Stimulated activated CD4-positive, alpha-beta T cell treated with anti-CD3 and anti-CD28 coated beads, Interleukin-2, amount 100 ng/mL, for 4 hours (primary cell): ENCODE measurements around the gene PRKACB.
"Not testable (repeated sequence)": the region's sequence is repeated elsewhere in the genome, so short reads cannot be mapped to it uniquely, and the experiment has no call there.

Experiments
- DNase-seq: peaks from one replicate; pipeline ENCODE4 v3.0.0-alpha.2; 2020; ENCODE audit warnings: low read depth

The PRKACB gene

DNA sequence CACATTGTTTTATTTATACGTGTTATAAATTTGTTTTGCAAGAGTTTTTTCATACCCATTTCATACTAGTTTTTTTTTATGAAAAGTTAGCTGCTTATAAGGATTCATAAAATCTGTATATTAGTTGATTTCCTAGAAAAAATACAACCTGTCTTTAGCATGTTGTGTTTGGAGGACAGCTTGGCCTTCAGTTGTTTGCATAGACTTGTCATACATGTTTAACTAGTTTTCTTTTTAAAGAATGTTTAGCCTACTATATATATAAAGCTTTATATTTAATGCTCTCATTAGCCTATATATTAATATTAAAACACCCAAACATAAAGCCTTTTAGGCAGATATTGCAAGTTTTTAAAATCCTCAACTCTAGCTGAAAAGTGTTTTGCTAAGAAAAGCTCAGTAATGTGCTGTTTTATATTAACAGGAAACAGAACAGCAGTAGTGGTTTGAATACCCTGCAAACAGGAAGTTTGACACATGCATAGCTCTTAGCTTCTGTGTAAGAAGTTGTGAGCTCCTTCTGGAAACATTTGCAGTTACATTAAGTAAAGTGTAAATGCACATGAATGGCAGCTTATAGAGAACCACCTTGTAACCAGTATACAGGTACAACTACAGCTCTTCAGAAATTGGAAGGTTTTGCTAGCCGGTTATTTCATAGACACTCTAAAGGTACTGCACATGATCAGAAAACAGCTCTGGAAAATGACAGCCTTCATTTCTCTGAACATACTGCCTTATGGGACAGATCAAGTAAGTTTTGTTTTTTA, at the start of gene PRKACB:
Gene PRKACB, plus strand, starts transcription at position 476 of the 770 bp plus-strand sequence. Its CDS starts 91 bp downstream, at position 567.
- peak; percentile 6 for DNase-seq

DNA sequence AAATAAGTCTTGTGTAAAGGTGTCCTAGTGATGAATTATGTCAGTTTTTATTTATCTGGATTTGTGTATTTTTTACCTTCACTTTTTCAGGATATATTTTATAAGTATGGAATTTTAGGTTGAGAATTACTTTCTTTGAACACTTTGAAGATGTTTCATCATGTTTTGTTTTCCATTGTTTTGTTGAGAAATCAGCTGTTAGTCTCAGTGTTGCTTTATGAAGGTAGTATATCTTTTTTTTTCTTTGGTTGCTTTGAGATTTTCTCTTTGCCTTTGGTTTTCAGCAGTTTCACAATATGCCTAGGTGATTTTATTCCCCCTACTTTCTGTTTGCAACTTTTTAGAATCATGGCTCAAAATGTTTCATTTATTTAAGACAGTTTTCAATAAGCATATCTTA, 48.8 kb upstream of the PRKACB start:
- DNase-seq, result no peak

DNA sequence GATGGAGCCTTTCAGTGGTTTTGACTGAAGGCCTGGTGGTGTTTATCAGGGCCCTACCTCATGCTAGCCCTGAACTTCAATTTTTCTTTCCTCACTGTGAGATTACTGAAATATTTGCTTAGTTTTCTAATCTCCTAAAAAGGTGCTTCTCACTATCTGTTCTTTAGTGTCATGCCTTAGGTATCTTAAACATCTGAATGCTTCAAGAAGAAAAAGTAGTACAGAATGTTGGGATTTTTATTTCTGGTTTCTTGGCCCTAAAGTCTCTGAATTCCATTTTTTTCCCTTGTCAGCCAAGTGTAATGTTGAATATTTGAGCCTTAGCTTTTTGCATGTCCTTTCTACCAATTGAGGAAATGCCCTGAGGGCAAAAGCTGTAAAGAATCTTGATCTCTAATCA, 47.9 kb upstream of the PRKACB start:
- no peak for DNase-seq

DNA sequence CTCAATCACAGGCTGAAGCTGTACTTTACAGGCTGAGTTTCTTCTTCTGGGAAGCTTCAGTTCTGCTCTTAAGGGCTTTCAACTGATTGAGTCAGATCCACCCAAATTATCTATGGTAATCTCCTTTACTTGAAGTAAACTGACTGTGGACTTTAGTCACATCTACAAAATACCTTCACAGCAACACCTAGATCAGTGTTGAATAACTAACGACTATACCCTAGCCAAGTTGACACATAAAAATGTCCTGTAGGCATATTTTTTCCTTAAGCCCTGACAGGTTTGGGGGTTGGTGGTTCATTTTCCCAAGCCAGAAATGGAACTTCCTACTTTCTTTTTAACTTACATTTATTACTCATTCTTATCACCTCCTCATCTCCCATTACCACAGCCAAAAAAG, 42.9 kb upstream of the PRKACB start:
- no peak for DNase-seq

DNA sequence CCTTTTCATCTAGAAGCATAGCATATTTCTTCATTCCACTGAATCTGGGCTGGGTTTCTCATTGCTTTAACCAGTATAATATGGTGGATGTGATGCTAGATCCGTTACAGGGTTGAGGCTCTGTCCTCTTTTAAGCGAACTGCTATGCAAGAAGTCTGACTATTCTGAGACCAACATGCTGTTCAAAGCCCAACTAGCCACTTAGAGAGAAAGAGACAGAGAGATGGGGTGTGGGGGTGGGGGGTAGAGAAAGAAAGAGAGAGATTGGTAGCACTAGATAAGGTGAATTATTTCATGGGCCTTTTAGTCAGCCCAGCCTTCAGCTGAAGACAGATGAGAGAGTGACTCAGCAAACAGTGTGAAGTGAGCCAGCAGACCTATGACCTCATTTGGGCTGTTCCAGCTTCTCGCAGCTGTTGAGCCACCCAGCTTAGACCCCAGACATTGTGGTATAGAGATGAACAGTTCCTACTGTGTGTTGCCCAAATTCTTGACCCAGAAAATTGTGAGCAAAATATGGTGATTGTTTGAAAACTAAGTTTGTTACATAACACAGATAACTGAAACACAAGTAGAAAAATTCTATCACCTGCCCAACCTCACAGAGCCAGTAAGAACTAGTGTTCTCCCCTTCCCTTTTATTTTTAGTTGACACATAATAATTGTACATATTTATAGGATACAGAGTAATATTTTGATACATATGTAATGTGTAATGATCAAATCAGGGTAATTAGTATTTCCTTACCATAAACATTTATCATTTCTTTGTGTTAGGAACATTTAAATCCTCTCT, 40.7 kb upstream of the PRKACB start:
- DNase-seq, result no peak

DNA sequence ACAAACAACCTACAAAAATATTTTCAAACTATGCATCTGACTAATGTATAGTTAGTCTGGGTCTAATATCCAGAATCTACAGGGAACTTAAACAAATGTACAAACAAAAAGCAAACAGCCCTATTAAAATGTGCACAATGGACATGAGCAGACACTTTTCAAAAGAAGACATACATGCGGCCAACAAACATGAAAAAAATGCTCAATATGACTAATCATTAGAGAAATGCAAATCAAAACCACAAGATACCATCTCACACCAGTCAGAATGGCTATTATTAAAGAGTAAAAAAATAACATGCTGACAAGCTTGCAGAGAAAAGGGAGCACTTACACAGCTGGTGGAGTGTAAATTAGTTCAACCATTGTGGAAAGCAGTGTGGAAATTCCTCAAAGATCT, 36.5 kb upstream of the PRKACB start:
- DNase-seq, result not testable (repeated sequence)

DNA sequence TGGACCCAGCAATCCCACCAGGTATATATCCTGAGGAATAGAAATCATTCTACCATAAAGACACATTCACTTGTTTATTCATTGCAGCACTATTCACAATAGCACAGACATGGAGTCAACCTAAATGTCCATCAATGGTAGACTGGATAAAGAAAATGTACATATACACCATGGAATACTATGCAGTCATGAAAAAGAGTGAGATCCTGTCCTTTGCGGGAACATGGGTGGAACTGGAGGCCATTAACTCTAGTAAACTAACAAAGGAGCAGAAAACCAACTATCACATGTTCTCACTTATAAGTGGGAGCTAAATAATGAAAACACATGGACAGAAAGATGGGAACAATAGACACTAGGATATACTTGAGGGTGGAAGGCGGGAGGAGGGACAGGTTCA, 36.1 kb upstream of the PRKACB start:
- no peak for DNase-seq

DNA sequence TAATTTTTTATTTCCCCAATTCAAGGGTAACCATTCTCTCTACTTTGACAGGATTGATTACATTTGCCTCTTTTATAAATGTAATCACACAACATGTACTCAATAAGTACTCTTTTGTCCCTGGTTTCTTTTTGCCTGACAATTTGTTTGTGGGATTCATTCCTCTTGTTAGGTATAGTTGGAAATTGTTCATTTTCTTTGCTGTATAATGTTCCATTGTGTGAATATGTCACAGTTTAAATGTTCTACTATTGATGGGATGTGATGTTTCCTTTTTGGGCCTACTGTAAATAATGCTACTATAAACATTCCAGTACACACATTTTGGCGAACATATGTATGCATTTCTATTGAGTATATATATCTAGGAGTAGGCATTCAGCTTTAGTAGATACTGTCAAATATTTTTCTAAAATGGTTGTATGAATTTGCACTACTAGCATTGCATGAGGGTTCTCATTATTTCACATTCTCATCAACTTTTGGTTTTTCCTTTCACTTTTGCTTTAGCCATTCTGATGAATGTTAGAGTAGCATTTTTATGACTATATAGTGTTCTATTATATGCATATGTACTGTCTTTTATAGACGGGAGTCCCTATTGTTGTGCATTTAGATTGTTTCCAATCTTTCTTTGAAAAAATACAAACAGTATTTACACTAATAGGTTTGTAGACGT, 35.0 kb upstream of the PRKACB start:
- no peak for DNase-seq

DNA sequence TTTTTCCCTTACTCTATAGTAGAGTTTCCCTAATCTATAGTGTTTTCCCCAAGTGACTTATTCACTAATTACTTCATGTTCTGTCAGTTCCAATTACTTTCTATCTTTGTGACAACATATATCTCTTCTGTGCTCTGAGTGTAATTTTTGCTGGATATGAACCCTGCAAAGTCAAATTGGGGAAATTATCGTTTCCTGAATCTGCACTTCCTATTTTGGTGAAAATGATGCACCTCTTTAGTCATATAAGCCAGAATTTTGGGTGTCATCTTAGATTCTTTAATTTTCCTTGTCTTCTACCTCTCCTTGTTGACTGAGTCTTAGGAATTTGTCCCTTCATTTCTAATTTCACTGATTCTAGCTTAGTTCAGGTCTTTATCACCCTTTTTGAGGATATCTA, 33.4 kb upstream of the PRKACB start:
- DNase-seq, result no peak

DNA sequence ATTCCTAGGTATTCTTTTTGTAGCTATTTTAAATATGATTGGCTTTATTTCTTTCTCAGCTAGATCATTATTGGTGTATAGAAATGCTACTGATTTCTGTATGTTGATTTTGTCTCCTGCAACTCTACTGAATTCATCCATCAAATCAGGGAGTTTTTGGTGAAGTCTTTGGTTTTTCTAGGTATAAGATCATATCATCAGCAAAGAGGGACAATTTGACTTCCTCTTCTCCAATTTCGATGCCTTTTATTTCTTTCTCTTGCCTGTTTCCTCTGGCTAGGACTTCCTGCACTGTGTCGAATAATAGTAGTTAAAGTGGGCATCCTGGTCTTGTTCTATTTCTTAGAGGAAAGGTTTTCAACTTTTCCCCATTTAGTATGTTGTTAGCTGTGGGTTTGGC, 27.5 kb upstream of the PRKACB start:
- no peak for DNase-seq

DNA sequence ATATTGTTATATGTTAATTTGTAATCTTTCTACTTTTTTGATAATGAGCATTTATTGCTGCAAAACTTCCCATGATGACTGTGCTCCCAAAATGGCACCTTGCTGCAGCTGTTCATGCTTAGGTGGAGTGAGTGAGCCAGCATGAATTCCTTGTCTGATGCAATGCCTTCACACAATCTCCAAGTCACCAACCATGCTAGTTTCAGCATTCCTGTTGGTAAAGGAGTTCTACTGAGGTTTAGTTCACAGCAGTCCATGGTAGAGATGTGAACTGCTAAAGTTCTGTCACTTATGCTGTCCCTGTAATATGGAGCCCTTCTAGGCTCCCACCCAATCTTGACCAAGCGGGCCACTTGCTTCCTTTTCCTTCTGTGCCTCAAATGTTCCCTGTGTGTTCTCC, 26.2 kb upstream of the PRKACB start:
- no peak for DNase-seq

DNA sequence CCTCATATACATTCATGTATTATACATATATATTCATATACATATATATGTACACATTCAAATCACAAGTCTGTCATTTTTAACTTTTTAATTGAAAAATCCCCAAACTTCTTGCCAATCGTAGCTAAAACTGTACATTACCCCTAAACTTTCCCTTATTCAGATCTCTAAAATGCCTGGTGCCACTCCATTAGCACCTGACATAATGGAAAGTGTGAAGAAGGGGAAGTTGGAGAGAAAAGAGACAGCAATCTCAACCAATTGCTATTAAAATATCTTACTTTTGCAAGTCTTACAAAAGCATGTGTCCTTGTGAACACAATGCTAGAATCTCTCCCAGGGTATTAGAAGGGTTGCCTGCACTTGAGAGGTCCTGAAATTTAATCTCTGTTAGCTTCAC, 22.7 kb upstream of the PRKACB start:
- no peak for DNase-seq

DNA sequence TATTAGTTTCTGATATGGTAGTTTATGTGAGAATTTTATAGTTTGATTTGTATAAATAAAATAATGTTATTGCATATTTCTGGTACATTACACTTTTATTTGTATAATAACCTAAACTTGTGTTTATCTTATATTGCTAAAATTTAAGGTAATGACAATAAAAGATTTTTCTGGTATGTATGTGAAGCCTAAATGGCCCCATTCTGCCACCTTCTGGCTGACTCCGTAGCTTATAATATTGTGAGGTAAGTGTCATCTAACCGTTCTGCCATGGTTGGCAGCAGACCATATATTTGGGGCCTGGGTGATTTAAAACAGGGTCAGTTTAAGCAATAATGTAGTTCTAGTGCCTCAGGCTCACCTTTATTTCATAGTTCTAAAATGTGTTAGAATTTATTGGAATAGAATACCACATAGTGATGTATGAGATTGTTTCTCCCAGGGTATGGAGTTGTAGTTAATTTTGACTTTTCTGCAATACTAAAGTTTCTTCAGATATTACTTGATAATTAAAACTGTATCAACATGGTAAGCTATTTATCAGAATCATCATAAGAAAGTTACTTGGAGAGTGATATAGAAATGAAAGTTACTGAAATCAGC, 21.2 kb upstream of the PRKACB start:
- DNase-seq, result peak; percentile 39

DNA sequence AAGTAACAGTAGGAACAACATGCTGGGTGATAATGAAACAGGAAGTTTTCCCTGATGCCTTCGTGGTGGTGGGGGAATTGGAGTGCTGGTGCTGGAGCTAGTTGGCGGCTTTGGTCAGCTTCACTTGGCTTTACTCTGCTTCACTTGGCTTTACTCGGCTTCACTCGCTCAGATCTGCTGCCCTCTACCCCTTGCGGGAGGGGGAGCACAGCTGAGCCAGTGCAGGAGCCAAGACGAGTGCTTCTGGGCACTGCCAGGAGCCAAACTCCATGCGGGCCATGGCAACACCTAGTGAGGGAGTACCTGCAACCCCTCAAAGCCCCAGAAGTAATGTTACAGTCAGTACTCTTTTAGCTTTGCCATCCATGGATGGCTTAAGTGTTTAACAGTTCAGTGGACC, 10.6 kb upstream of the PRKACB start:
- no peak for DNase-seq

DNA sequence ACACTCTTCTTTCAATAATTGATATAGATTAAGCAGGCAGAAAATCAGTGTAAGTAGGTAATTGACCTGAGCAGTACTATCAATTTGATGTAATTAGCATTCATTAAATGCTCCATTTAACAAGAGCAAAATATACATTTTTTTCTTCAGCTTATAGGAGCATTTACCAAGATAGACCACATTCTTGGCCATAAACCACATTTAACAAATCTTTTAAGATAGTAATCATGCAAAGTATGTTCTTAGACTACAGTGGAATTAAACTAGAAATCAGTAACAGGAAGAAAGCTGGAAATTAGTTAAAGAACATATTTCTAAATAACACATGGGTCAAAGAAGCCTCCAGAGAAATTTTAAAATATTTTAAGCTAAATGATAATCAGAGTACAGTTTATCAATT, 8.7 kb upstream of the PRKACB start:
- DNase-seq, result no peak

DNA sequence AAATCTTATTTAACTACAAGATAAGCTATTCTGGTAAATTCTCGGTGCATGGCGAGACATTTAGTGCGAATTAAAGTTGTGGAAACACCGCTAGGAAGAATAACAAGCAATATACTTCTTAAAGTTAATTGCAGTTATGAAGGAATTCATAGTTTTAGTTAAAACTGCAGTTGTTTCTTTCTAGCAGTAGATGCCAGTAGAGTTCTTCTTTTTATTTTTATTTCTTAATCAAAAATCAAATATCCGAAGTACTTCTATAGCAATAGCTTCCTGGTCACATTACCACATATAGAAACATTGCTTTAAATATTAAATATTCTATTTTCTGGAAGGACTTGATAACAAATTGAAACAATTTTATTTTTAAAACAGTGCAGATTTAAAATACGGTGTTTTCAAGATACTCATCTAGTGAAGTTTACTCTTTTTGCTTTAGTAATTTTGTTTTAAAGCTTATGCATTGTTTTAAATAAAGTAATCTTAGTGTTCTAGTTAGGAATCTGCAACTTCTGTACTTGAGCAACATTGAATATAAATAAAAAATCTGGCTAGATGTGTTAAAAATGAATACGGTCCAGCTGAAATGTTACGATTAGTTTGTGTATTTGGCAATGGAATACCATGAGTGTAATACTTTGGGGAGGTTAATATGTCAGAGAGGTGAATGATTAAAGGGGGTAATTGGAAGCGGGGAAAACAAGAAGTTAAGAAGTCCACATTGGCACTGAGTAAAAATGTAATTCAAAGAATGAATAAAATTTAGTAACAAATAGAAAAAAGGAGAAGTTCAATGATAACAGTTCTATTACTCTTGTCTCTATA, 2.7 kb upstream of the PRKACB start:
- DNase-seq, result no peak

DNA sequence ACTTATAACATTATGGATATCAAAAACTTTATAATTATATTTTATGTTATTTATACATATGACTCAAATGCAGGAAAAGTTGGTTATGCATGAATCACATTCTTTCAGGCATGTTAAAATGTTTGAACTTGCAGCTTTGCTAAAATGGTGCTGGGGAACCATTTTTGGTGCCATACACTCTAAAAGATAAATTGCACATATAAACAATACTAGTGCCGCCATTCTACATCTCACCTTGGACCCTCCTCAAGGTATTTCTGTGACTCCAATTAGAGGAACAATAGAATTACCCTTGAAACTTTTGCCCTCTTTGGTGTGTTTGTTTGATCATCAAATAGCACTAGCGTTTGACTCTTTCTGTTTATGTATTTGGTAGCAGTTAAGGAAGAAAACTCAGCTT, 997 bp downstream of the PRKACB start:
- no peak for DNase-seq

DNA sequence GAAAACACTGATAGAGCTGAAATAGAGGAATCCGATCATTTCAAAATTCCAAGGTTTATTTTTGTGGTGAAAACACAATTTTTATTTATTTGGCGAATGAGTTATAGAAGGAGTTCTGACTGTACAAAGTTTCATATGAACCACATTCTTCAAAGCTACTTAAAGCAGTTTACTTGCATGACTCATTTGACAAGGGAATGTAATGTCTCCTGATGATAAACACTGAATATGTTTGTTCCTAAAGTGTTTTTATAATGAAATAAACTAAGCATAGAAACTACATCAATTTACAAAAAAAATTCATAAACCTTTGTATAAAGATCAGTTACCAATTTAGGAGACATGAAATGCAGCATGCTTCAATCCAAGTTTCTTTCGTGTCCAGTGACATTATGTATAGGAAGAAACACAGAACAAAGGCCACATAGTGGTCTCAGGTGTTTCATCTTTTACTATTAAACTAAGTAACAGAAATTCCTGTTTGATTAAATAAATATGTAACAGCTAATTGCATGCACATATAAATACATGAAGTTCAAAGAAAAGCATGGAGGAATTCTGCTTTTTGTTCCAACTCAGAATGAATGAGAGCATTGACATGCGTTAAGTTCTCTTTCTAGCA, 2.5 kb downstream of the PRKACB start:
- no peak for DNase-seq

DNA sequence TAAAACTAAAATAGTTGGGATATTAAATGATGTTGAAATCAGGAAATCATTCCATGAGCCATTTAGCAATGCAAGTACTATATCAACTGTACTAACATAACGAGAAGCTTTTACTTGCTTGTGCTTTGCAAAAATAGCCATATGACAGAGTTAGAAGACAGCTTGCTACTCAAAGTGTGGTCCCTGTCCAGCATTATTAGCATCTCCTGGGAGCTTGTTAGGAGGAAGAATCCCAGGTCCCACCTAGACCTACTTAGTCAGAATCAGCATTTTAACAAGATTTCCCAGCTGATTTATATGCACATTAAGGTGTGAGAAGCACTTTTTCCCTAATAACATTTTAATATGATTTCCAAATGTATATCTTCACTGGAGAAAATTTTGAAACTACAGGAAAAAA, 4.7 kb downstream of the PRKACB start:
- DNase-seq, result no peak

DNA sequence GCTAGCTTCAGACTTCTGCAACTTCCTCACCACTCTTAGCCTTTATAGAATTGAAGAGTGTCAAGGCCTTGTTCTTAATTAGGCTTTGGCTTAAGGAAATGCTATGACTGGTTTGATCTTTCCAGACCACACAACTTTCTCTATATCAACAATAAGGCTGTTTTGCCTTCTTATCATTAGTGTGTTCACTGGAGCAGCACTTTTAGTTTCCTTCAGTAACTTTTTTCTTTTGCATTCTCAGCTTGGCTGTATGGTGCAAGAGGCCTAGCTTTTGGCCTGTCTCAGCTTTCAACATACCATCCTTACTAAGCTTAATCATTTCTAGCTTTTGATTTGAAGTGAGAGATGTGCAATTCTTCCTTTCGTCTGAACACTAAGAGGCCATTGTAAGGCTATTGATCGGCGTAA, 8.6 kb downstream of the PRKACB start:
- no peak for DNase-seq

DNA sequence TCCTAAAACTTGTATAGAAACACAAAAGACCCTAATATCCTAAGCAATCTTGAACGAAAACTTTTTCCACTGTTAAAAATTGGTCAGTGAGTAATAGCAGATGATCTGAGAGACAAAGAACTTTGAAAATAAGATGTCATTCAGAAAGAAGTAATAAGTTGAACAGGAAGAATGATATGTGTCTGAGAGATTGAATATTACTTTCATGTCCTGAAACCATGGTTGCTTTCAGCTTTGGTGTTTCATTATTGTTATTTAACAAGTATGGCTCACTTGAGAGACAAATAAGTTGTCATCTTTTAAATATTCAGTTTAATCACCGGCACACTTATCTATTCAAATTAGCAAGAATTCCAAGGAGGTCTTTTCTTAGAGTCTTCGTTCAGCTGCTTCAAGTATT, 11.4 kb downstream of the PRKACB start:
- no peak for DNase-seq
